WTC11 (cell line): ENCODE data around the gene KRTAP4-9. TPM values are rescaled to one million over a fixed set of nuclear protein-coding genes. Genes with fewer than 3 reads are reported as not detected.

Source experiments
- ELF4 ChIP-seq: sonication (generic); formaldehyde crosslinking; IDR thresholded peaks from 2 replicates; pipeline ENCODE4 v1.8.1; 2022; ENCODE audit warnings: low read depth, mild to moderate bottlenecking, moderate library complexity, missing genetic modification reagents
- JAZF1 ChIP-seq: fragments of 250-450 bp; sonication (Bioruptor Pico); IDR thresholded peaks from 2 replicates; pipeline ENCODE4 v1.9.0; 2021; ENCODE audit warnings: moderate library complexity, mild to moderate bottlenecking, inconsistent platforms
- total RNA-seq: library from RNA; stranded (reverse); gene quantifications from 3 replicates; pipeline ENCODE4 v1.2.3, GENCODE V29; 2021
- TF ChIP-seq, protein P1 (sequence below): sonication (generic); formaldehyde crosslinking; IDR thresholded peaks from 2 replicates; pipeline ENCODE4 v1.8.1; 2022; ENCODE audit warnings: missing genetic modification reagents, borderline replicate concordance
- TF ChIP-seq, protein P2 (sequence below): sonication (generic); formaldehyde crosslinking; IDR thresholded peaks from 2 replicates; pipeline ENCODE4 v1.8.0; 2022; ENCODE audit warnings: missing genetic modification reagents
- TF ChIP-seq, protein P3 (sequence below): sonication (generic); formaldehyde crosslinking; conservative IDR thresholded peaks from 2 replicates; pipeline ENCODE4 v1.8.1; 2023; ENCODE audit warnings: mild to moderate bottlenecking, low read depth, missing genetic modification reagents, moderate library complexity

KRTAP4-9 gene
- total RNA-seq, 1 experiment from 2014 or later, result not detected

DNA sequence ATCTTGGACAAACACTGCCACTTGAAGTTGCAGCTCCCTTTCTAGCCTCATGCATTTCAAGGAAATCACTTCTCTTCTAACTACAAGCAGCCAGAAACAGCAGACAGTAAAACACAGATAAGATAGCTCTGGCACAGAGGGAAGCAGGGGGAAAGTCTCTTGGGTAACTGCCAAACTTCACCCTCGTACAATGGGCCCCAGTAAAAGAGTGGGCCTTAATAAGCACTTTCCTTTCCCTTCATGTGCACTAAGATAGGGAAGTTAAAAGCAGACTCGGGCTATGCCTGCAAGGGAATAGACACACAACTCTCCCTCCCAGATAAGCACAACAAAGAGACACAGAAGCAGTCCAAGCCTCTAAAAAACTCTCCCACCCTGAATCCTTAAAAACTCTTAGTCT lies 48.7 kb downstream of the KRTAP4-9 start (continued):
- TF ChIP-seq, protein P1, sequence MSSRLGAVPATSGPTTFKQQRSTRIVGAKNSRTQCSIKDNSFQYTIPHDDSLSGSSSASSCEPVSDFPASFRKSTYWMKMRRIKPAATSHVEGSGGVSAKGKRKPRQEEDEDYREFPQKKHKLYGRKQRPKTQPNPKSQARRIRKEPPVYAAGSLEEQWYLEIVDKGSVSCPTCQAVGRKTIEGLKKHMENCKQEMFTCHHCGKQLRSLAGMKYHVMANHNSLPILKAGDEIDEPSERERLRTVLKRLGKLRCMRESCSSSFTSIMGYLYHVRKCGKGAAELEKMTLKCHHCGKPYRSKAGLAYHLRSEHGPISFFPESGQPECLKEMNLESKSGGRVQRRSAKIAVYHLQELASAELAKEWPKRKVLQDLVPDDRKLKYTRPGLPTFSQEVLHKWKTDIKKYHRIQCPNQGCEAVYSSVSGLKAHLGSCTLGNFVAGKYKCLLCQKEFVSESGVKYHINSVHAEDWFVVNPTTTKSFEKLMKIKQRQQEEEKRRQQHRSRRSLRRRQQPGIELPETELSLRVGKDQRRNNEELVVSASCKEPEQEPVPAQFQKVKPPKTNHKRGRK, result no peak
- TF ChIP-seq, protein P2, sequence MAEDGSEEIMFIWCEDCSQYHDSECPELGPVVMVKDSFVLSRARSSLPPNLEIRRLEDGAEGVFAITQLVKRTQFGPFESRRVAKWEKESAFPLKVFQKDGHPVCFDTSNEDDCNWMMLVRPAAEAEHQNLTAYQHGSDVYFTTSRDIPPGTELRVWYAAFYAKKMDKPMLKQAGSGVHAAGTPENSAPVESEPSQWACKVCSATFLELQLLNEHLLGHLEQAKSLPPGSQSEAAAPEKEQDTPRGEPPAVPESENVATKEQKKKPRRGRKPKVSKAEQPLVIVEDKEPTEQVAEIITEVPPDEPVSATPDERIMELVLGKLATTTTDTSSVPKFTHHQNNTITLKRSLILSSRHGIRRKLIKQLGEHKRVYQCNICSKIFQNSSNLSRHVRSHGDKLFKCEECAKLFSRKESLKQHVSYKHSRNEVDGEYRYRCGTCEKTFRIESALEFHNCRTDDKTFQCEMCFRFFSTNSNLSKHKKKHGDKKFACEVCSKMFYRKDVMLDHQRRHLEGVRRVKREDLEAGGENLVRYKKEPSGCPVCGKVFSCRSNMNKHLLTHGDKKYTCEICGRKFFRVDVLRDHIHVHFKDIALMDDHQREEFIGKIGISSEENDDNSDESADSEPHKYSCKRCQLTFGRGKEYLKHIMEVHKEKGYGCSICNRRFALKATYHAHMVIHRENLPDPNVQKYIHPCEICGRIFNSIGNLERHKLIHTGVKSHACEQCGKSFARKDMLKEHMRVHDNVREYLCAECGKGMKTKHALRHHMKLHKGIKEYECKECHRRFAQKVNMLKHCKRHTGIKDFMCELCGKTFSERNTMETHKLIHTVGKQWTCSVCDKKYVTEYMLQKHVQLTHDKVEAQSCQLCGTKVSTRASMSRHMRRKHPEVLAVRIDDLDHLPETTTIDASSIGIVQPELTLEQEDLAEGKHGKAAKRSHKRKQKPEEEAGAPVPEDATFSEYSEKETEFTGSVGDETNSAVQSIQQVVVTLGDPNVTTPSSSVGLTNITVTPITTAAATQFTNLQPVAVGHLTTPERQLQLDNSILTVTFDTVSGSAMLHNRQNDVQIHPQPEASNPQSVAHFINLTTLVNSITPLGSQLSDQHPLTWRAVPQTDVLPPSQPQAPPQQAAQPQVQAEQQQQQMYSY (CRISPR knock-in tag), result no peak
- no peak for TF ChIP-seq ELF4 (CRISPR knock-in tag)
- TF ChIP-seq JAZF1, result no peak
- TF ChIP-seq, protein P3, sequence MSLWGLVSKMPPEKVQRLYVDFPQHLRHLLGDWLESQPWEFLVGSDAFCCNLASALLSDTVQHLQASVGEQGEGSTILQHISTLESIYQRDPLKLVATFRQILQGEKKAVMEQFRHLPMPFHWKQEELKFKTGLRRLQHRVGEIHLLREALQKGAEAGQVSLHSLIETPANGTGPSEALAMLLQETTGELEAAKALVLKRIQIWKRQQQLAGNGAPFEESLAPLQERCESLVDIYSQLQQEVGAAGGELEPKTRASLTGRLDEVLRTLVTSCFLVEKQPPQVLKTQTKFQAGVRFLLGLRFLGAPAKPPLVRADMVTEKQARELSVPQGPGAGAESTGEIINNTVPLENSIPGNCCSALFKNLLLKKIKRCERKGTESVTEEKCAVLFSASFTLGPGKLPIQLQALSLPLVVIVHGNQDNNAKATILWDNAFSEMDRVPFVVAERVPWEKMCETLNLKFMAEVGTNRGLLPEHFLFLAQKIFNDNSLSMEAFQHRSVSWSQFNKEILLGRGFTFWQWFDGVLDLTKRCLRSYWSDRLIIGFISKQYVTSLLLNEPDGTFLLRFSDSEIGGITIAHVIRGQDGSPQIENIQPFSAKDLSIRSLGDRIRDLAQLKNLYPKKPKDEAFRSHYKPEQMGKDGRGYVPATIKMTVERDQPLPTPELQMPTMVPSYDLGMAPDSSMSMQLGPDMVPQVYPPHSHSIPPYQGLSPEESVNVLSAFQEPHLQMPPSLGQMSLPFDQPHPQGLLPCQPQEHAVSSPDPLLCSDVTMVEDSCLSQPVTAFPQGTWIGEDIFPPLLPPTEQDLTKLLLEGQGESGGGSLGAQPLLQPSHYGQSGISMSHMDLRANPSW (CRISPR knock-in tag), result no peak

Other genes with a start within 250 kb of the KRTAP4-9 start
- not detected in 3 replicates for gene KRT12, start 238.2 kb upstream of the KRTAP4-9 start, total RNA-seq
- 0.21 to 0.42 TPM (median 0.30 TPM) in 3 replicates for gene KRT20, start 220.1 kb upstream of the KRTAP4-9 start, total RNA-seq
- gene KRT23, start 167.7 kb upstream of the KRTAP4-9 start, total RNA-seq, result not detected in 3 replicates
- not detected in 3 replicates for gene KRT39, start 138.4 kb upstream of the KRTAP4-9 start, total RNA-seq
- gene KRT40, start 121.1 kb upstream of the KRTAP4-9 start, total RNA-seq, result not detected in 3 replicates
- gene KRTAP3-3, start 111.2 kb upstream of the KRTAP4-9 start, total RNA-seq, result not detected in 3 replicates
- gene KRTAP3-2, start 105.5 kb upstream of the KRTAP4-9 start, total RNA-seq, result not detected in 3 replicates
- gene KRTAP3-1, start 96.3 kb upstream of the KRTAP4-9 start, total RNA-seq, result not detected in 3 replicates
- gene KRTAP1-5, start 78.2 kb upstream of the KRTAP4-9 start, total RNA-seq, result not detected in 3 replicates
- not detected in 3 replicates for gene KRTAP1-4, start 75.2 kb upstream of the KRTAP4-9 start, total RNA-seq
- gene KRTAP1-3, start 70.5 kb upstream of the KRTAP4-9 start, total RNA-seq, result not detected in 3 replicates
- not detected in 3 replicates for gene KRTAP1-1, start 63.9 kb upstream of the KRTAP4-9 start, total RNA-seq
- not detected in 3 replicates for gene KRTAP2-1, start 58.1 kb upstream of the KRTAP4-9 start, total RNA-seq
- not detected in 3 replicates for gene KRTAP2-2, start 50.2 kb upstream of the KRTAP4-9 start, total RNA-seq
- gene KRTAP2-3, start 45.3 kb upstream of the KRTAP4-9 start, total RNA-seq, result not detected in 3 replicates
- gene KRTAP2-4, start 39.5 kb upstream of the KRTAP4-9 start, total RNA-seq, result not detected in 3 replicates
- not detected in 3 replicates for gene KRTAP4-7, start 21.2 kb upstream of the KRTAP4-9 start, total RNA-seq
- gene KRTAP4-8, start 7.2 kb upstream of the KRTAP4-9 start, total RNA-seq, result not detected in 3 replicates
- gene KRTAP4-16, start 3.2 kb upstream of the KRTAP4-9 start, total RNA-seq, result not detected in 3 replicates
- gene KRTAP4-11, start 13.0 kb downstream of the KRTAP4-9 start, total RNA-seq, result not detected in 3 replicates
- not detected in 3 replicates for gene KRTAP4-12, start 18.8 kb downstream of the KRTAP4-9 start, total RNA-seq
- not detected in 3 replicates for gene KRTAP4-6, start 35.2 kb downstream of the KRTAP4-9 start, total RNA-seq
- not detected in 3 replicates for gene KRTAP4-5, start 44.4 kb downstream of the KRTAP4-9 start, total RNA-seq
- not detected in 3 replicates for gene KRTAP4-4, start 55.4 kb downstream of the KRTAP4-9 start, total RNA-seq
- not detected in 3 replicates for gene KRTAP4-3, start 62.8 kb downstream of the KRTAP4-9 start, total RNA-seq
- not detected in 3 replicates for gene KRTAP4-2, start 72.8 kb downstream of the KRTAP4-9 start, total RNA-seq
- gene KRTAP4-1, start 79.5 kb downstream of the KRTAP4-9 start, total RNA-seq, result not detected in 3 replicates
- not detected in 3 replicates for gene KRTAP9-1, start 84.5 kb downstream of the KRTAP4-9 start, total RNA-seq
- gene KRTAP9-2, start 121.3 kb downstream of the KRTAP4-9 start, total RNA-seq, result not detected in 3 replicates
- not detected in 3 replicates for gene KRTAP9-3, start 127.1 kb downstream of the KRTAP4-9 start, total RNA-seq
- not detected in 3 replicates for gene KRTAP9-8, start 132.6 kb downstream of the KRTAP4-9 start, total RNA-seq
- gene KRTAP9-4, start 144.3 kb downstream of the KRTAP4-9 start, total RNA-seq, result not detected in 3 replicates
- gene KRTAP9-9, start 150.0 kb downstream of the KRTAP4-9 start, total RNA-seq, result not detected in 3 replicates
- not detected in 3 replicates for gene KRTAP9-6, start 160.0 kb downstream of the KRTAP4-9 start, total RNA-seq
- gene KRTAP9-7, start 170.3 kb downstream of the KRTAP4-9 start, total RNA-seq, result not detected in 3 replicates
- not detected in 3 replicates for gene KRTAP29-1, start 197.5 kb downstream of the KRTAP4-9 start, total RNA-seq
- gene KRTAP16-1, start 203.9 kb downstream of the KRTAP4-9 start, total RNA-seq, result not detected in 3 replicates
- gene KRTAP17-1, start 210.3 kb downstream of the KRTAP4-9 start, total RNA-seq, result not detected in 3 replicates
- not detected in 3 replicates for gene KRT33A, start 245.4 kb downstream of the KRTAP4-9 start, total RNA-seq